ENCODE measurements around the gene ADGRG1.

Gene ADGRG1

GRCh38 chr16:57617604-57618111 is 10.8 kb upstream of the ADGRG1 start:
- Histone ChIP-seq H3K9ac (ENCODE audit: low read depth, low read length) (no peak overlapping the region), H3K4me1 (ENCODE audit: insufficient read depth, low read length) (no peaks in the 10 kb centered on the region), H4K20me1 (ENCODE audit: insufficient read depth, low read length) (no peaks in the 10 kb centered on the region), H3K36me3 (ENCODE audit: insufficient read depth, low read length) (no peaks in the 10 kb centered on the region), H3K9me3 (ENCODE audit: insufficient read depth, low read length, severe bottlenecking) (no peaks in the 10 kb centered on the region), H3K27me3 (ENCODE audit: insufficient read depth, low read length, poor library complexity) (no peaks in the 10 kb centered on the region), H3K27ac (ENCODE audit: low read length) (no peak overlapping the region), H3K4me2 (ENCODE audit: insufficient read depth, low read length) (no peak overlapping the region), H3K4me3 (ENCODE audit: low read depth in 1 of 2, low read length in 2 of 2) (no peak overlapping the region), H3K79me2 (ENCODE audit: insufficient read depth, low read length) (no peaks in the 10 kb centered on the region), H2AFZ (ENCODE audit: low read depth, low read length) (no peak overlapping the region)
- no peak for ATAC-seq (ENCODE audit: insufficient read depth, low read depth)
- TF ChIP-seq CTCF (IDR thresholded peaks at IDR 0.05; ENCODE audit: borderline replicate concordance, extremely low read depth, low read length, poor library complexity, severe bottlenecking) (no peak), EZH2 (IDR thresholded peaks at IDR 0.05; ENCODE audit: borderline replicate concordance, low read depth, low read length, severe bottlenecking) (no peak)
- DNase-seq = no peak

GRCh38 chr16:57618296-57619132 is 9.9 kb upstream of the ADGRG1 start:
- H3K9me3 ChIP-seq (ENCODE audit: insufficient read depth, low read length, severe bottlenecking) = no peaks in the 10 kb centered on the region
- ATAC-seq (ENCODE audit: insufficient read depth, low read depth) = no peak
- H3K36me3 ChIP-seq (ENCODE audit: insufficient read depth, low read length) = no peaks in the 10 kb centered on the region
- TF ChIP-seq EZH2 (IDR thresholded peaks at IDR 0.05; ENCODE audit: borderline replicate concordance, low read depth, low read length, severe bottlenecking) = no peak
- no peak for TF ChIP-seq CTCF (IDR thresholded peaks at IDR 0.05; ENCODE audit: borderline replicate concordance, extremely low read depth, low read length, poor library complexity, severe bottlenecking)
- H3K4me2 ChIP-seq (ENCODE audit: insufficient read depth, low read length) = no peak overlapping the region
- no peak overlapping the region for H2AFZ ChIP-seq (ENCODE audit: low read depth, low read length)
- no peak for DNase-seq
- H3K27me3 ChIP-seq (ENCODE audit: insufficient read depth, low read length, poor library complexity) = no peaks in the 10 kb centered on the region
- no peak overlapping the region for H3K27ac ChIP-seq (ENCODE audit: low read length)
- no peaks in the 10 kb centered on the region for H4K20me1 ChIP-seq (ENCODE audit: insufficient read depth, low read length)
- H3K4me1 ChIP-seq (ENCODE audit: insufficient read depth, low read length) = no peaks in the 10 kb centered on the region
- H3K4me3 ChIP-seq (ENCODE audit: low read depth in 1 of 2, low read length in 2 of 2) = no peak overlapping the region
- no peak overlapping the region for H3K9ac ChIP-seq (ENCODE audit: low read depth, low read length)
- no peaks in the 10 kb centered on the region for H3K79me2 ChIP-seq (ENCODE audit: insufficient read depth, low read length)

- no peaks in the 10 kb centered on the region for H4K20me1 ChIP-seq (ENCODE audit: insufficient read depth, low read length)
- no peaks in the 10 kb centered on the region for H3K9me3 ChIP-seq (ENCODE audit: insufficient read depth, low read length, severe bottlenecking)
- no peaks in the 10 kb centered on the region for H3K36me3 ChIP-seq (ENCODE audit: insufficient read depth, low read length)
- no peak for ATAC-seq (ENCODE audit: insufficient read depth, low read depth)
- no peaks in the 10 kb centered on the region for H3K27me3 ChIP-seq (ENCODE audit: insufficient read depth, low read length, poor library complexity)
- H3K27ac ChIP-seq (ENCODE audit: low read length) = no peak overlapping the region
- H2AFZ ChIP-seq (ENCODE audit: low read depth, low read length) = no peak overlapping the region
- H3K4me1 ChIP-seq (ENCODE audit: insufficient read depth, low read length) = no peaks in the 10 kb centered on the region
- no peaks in the 10 kb centered on the region for H3K79me2 ChIP-seq (ENCODE audit: insufficient read depth, low read length)
- no peak for TF ChIP-seq EZH2 (IDR thresholded peaks at IDR 0.05; ENCODE audit: borderline replicate concordance, low read depth, low read length, severe bottlenecking)
- no peak for TF ChIP-seq CTCF (IDR thresholded peaks at IDR 0.05; ENCODE audit: borderline replicate concordance, extremely low read depth, low read length, poor library complexity, severe bottlenecking)
- H3K9ac ChIP-seq (ENCODE audit: low read depth, low read length) = no peak overlapping the region
- no peak overlapping the region for H3K4me3 ChIP-seq (ENCODE audit: low read depth in 1 of 2, low read length in 2 of 2)
- H3K4me2 ChIP-seq (ENCODE audit: insufficient read depth, low read length) = no peak overlapping the region
- no peak for DNase-seq
Measured at GRCh38 chr16:57619133-57619605, 9.3 kb upstream of the ADGRG1 start.

All from DND-41 (cell line).